ENCODE data around the gene PDXP.
"Not testable (repeated sequence)": the region's sequence is repeated elsewhere in the genome, so short reads cannot be mapped to it uniquely, and the experiment has no call there.

PDXP gene

GRCh38 chr22:37696260-37696656 lies 37.7 kb downstream of the PDXP start:
- not testable (repeated sequence) for DNase-seq (ENCODE audit: low read depth in 1 of 2, low spot score in 1 of 2)

- peak; percentile 55 to 66 for DNase-seq (ENCODE audit: low read depth in 1 of 2, low spot score in 1 of 2)
Measured at GRCh38 chr22:37696657-37697537, 38.4 kb downstream of the PDXP start, which contains the start of gene TRIOBP. Gene TRIOBP (plus strand): TSS chr22:37697048. CDS start chr22:37701366, 4,318 bp downstream.

- DNase-seq (ENCODE audit: low read depth in 1 of 2, low spot score in 1 of 2) = no peak
Measured at GRCh38 chr22:37697538-37697835, 39.0 kb downstream of the PDXP start.

- no peak for DNase-seq (ENCODE audit: low read depth in 1 of 2, low spot score in 1 of 2)
Measured at GRCh38 chr22:37701141-37701786, 42.7 kb downstream of the PDXP start.

- no peak for DNase-seq (ENCODE audit: low read depth in 1 of 2, low spot score in 1 of 2)
Measured at GRCh38 chr22:37703906-37704305, 45.4 kb downstream of the PDXP start.

- DNase-seq (ENCODE audit: low read depth in 1 of 2, low spot score in 1 of 2) = no peak
Measured at GRCh38 chr22:37704645-37705044, 46.1 kb downstream of the PDXP start.

GRCh38 chr22:37705205-37705604 lies 46.7 kb downstream of the PDXP start:
- DNase-seq (ENCODE audit: low read depth in 1 of 2, low spot score in 1 of 2) = no peak

- DNase-seq (ENCODE audit: low read depth in 1 of 2, low spot score in 1 of 2) = no peak
Measured at GRCh38 chr22:37708580-37709444, 50.3 kb downstream of the PDXP start.

- no peak for DNase-seq (ENCODE audit: low read depth in 1 of 2, low spot score in 1 of 2)
Measured at GRCh38 chr22:37709445-37709765, 50.9 kb downstream of the PDXP start.

GRCh38 chr22:37710675-37711074 lies 52.2 kb downstream of the PDXP start:
- DNase-seq (ENCODE audit: low read depth in 1 of 2, low spot score in 1 of 2) = no peak

GRCh38 chr22:37711490-37711889 lies 53.0 kb downstream of the PDXP start:
- DNase-seq (ENCODE audit: low read depth in 1 of 2, low spot score in 1 of 2) = no peak

- DNase-seq (ENCODE audit: low read depth in 1 of 2, low spot score in 1 of 2) = no peak
Measured at GRCh38 chr22:37713761-37714160, 55.2 kb downstream of the PDXP start.

- DNase-seq (ENCODE audit: low read depth in 1 of 2, low spot score in 1 of 2) = no peak
Measured at GRCh38 chr22:37714634-37715033, 56.1 kb downstream of the PDXP start.

GRCh38 chr22:37715760-37716159 lies 57.2 kb downstream of the PDXP start:
- DNase-seq (ENCODE audit: low read depth in 1 of 2, low spot score in 1 of 2) = no peak

All from activated T-helper 1 cell treated with anti-CD3 and anti-CD28 coated beads, Interleukin-2, amount 50 U/mL, for 16 hours (primary cell).